Choroid plexus epithelial cell (primary cell): ENCODE data around the gene PDLIM1.
"Not testable (repeated sequence)": the region's sequence is repeated elsewhere in the genome, so short reads cannot be mapped to it uniquely, and the experiment has no call there.

Experiments used
- DNase-seq: peaks from one replicate; pipeline ENCODE4 v3.0.0-alpha.2; 2010; ENCODE audit warnings: low read depth
- H3K4me3 ChIP-seq: 2 replicates; pipeline ENCODE4 v1.5.1; 2011; ENCODE audit warnings: low read depth, mild to moderate bottlenecking, control low read depth, low read length, moderate library complexity
- TF ChIP-seq, protein P1 (sequence below): conservative IDR thresholded peaks from 2 replicates; pipeline ENCODE4 v1.5.1; 2011; ENCODE audit warnings: low read depth, mild to moderate bottlenecking, control low read depth, inconsistent platforms, low read length, moderate library complexity

PDLIM1 gene

GRCh38 chr10:95245425-95246055 lies 45.3 kb downstream of the PDLIM1 start:
- no peak overlapping the region for H3K4me3 ChIP-seq
- TF ChIP-seq, protein P1, sequence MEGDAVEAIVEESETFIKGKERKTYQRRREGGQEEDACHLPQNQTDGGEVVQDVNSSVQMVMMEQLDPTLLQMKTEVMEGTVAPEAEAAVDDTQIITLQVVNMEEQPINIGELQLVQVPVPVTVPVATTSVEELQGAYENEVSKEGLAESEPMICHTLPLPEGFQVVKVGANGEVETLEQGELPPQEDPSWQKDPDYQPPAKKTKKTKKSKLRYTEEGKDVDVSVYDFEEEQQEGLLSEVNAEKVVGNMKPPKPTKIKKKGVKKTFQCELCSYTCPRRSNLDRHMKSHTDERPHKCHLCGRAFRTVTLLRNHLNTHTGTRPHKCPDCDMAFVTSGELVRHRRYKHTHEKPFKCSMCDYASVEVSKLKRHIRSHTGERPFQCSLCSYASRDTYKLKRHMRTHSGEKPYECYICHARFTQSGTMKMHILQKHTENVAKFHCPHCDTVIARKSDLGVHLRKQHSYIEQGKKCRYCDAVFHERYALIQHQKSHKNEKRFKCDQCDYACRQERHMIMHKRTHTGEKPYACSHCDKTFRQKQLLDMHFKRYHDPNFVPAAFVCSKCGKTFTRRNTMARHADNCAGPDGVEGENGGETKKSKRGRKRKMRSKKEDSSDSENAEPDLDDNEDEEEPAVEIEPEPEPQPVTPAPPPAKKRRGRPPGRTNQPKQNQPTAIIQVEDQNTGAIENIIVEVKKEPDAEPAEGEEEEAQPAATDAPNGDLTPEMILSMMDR: no peak
- peak; percentile 47 for DNase-seq

DNA sequence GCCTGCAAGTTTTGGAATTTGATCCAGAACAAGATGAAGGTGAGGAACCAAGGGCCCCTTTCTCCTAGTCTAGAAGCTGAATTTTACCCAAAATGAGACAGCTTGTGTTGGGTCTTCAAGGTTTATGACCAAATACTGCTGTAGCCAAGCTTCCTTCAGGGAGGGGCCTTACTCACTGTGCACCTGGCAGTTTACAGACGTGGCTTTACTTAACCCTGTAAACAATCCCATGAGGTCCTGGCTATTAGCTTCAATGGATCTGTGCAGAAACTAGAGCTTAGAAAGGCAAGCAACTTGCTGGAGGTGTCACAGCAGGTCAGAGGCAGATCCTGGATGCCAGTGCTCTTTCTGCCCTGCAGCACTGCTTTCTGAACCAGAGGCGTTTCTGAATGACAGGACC lies 46.7 kb downstream of the PDLIM1 start:
- TF ChIP-seq, protein P1: no peak
- DNase-seq: no peak
- H3K4me3 ChIP-seq: no peak overlapping the region

DNA sequence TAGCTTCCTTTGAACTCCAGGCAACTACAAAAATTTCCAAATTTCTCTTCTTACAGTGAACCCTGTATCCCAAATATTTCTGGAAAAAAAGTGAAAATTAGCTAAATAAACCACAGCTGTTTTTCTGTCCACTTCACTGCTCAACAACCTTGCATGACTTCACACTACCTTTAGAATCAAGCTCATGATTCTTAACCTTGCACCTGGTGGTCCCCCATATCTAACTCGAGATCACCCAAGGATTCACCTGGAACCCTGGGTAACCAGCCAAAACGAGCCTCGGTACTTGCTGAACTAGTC lies 47.5 kb downstream of the PDLIM1 start:
- TF ChIP-seq, protein P1: no peak
- no peak for DNase-seq
- H3K4me3 ChIP-seq: no peak overlapping the region

DNA sequence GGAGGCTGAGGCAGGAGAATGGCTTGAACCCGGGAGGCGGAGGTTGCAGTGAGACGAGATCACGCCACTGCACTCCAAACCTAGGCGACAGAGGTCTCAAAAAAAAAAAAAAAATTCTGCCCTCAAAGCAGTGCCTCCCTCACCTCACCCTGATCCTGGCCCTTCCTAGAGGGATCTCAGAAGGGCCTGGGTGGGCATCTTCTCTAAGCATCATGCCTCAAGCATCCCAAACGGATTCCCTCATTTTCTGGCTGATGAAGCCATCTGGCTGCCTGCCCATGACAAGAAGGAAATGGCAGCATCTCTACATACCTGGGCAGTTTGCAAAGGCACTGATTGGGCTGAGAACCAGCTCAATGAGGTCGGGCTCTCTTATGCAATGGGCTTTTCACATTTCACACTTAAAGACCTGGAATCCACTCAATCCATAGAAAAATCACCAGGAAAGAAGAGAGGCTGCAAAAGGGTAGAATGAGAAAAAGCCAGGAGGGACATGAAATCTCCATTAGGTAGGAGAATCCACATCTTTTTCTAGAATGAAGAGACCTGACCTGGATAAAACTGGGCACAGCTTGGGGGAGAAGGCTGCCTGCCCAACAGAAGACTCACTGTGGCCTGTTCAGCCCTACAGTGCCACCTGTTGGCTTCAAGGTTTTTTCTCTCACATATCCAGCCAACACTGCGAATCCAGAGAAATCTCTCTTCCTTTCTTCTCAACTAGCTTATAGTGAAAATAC lies 48.1 kb downstream of the PDLIM1 start:
- DNase-seq: peak; percentile 72
- no peak overlapping the region for H3K4me3 ChIP-seq
- TF ChIP-seq, protein P1: peak; percentile 80

- no peak overlapping the region for H3K4me3 ChIP-seq
- DNase-seq: peak; percentile 31
- TF ChIP-seq, protein P1: no peak
Measured at GRCh38 chr10:95241533-95241932, 49.3 kb downstream of the PDLIM1 start.

DNA sequence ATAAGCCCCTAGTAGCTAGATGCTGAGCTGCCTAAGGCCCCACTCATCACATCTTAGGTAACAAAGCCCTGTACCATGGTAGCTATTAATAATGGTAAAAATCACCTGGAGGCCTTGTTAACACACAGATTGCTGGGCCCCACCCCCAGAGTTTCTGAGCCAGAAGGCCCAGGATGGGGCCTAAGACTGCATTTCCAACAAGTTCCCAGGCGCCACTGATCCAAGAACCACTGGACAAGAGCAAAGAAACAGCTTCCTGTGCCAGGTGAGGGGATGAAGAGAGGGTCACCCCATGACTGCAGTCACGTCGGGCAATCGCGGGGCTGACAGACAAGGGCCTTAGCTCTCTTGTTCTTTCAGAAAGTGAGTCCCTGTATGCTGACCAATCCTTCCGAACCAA lies 50.0 kb downstream of the PDLIM1 start:
- no peak overlapping the region for H3K4me3 ChIP-seq
- DNase-seq: no peak
- TF ChIP-seq, protein P1: no peak

- not testable (repeated sequence) for H3K4me3 ChIP-seq, DNase-seq
Measured at GRCh38 chr10:95240096-95240495, 50.7 kb downstream of the PDLIM1 start.
